Stomach (tissue), 9 donors: Measurements from ENCODE around the gene STAC3. TPM values are rescaled to one million over a fixed set of nuclear protein-coding genes. Genes with fewer than 3 reads are reported as not detected.

Source experiments
- DNase-seq, 2 donors: peaks; one replicate each; pipeline versions ENCODE4 v3.0.0 to v3.0.0-alpha.2; 2013 to 2019
- H3K27ac ChIP-seq, 5 donors: fragments of 200-600 bp in 4 of 5; sonication (generic) in 4 of 5; one replicate each; pipeline ENCODE4 v1.5.1; 2013 to 2019; ENCODE audit warnings: mild to moderate bottlenecking in 1 of 5, moderate library complexity in 1 of 5
- H3K27me3 ChIP-seq, 3 donors: fragments of 200-600 bp; sonication (generic); one replicate each; pipeline ENCODE4 v1.5.1; 2017 to 2019; ENCODE audit warnings: mixed run types in 1 of 3
- H3K36me3 ChIP-seq, 4 donors: fragments of 200-600 bp; sonication (generic); 1 replicate in 3 of 4; 2 replicates in 1 of 4; pipeline ENCODE4 v1.5.1; 2016 to 2019
- H3K4me1 ChIP-seq, 4 donors: fragments of 200-600 bp; sonication (generic); one replicate each; pipeline ENCODE4 v1.5.1; 2016 to 2019
- H3K4me3 ChIP-seq, 4 donors: fragments of 200-600 bp; sonication (generic) in 3 of 4; one replicate each; pipeline ENCODE4 v1.5.1; 2016 to 2019; ENCODE audit warnings: mild to moderate bottlenecking in 1 of 4
- H3K9me3 ChIP-seq, 4 donors: fragments of 200-600 bp; sonication (generic); one replicate each; pipeline ENCODE4 v1.5.1; 2016 to 2019
- CTCF ChIP-seq, 7 experiments: fragments of 450-650 bp in 4 of 7; fragments of 200-600 bp in 3 of 7; sonication (generic) in 3 of 7; IDR thresholded peaks; one replicate each; pipeline ENCODE4 v1.5.1; 2016 to 2019; ENCODE audit warnings: antibody characterized with exemption in 7 of 7, control low read depth in 2 of 7, mild to moderate bottlenecking in 1 of 7
- EP300 ChIP-seq: sonication (generic); formaldehyde crosslinking; IDR thresholded peaks from one replicate; pipeline ENCODE4 v1.6.1; 2017; ENCODE audit warnings: antibody characterized with exemption
- POLR2A ChIP-seq, 4 donors: fragments of 450-650 bp; IDR thresholded peaks; one replicate each; pipeline ENCODE4 v1.6.1; 2016; ENCODE audit warnings: antibody characterized with exemption in 4 of 4, control low read depth in 2 of 4, mild to moderate bottlenecking in 1 of 4, moderate library complexity in 1 of 4
- POLR2AphosphoS5 ChIP-seq, 3 donors: sonication (generic); formaldehyde crosslinking; IDR thresholded peaks; one replicate each; pipeline ENCODE4 v1.6.1; 2016; ENCODE audit warnings: antibody characterized with exemption in 3 of 3
- WGBS, 5 donors: extraction: QIAGEN DNeasy Blood & Tissue Kit in 3 of 5; methylation state at CpG; one replicate each; pipeline versions ENCODE4 v1.1.5 to v1.1.7; 2013 to 2018; 5-methylcytosine and 5-hydroxymethylcytosine counted together
- intact Hi-C: fragments of 100-400 bp; cut with DNase I; formaldehyde crosslinking; loops from one replicate; pipeline ENCODE4 v1.15.1; 2023; ENCODE audit warnings: low total_unique reads
- polyA plus RNA-seq, 3 donors: library from polyadenylated mRNA; stranded (reverse); fragments of 200-250 nt; gene quantifications; one replicate each; pipeline ENCODE4 v1.2.3, GENCODE V29; 2013
- total RNA-seq, 5 donors: library from RNA; depleted of rRNA; stranded (reverse); fragments of >200 nt; gene quantifications; one replicate each; pipeline versions ENCODE4 v1.1.0 to v1.2.3, GENCODE V29; 2014 to 2016
- donor health status: healthy with polysubstance abuse.
- donor health status: Bipolar disorder and iron deficiency.
- donor health status: healthy.

STAC3 gene
- total and polyA plus RNA-seq, 8 donors: 0.55 to 5.1 (median 2.3) TPM; not detected in 1

GRCh38 chr12:57237932-57238853, 12.8 kb downstream of the STAC3 start:
- peaks cover 51 to 99% (median 81%) of the 10 kb centered on the region in 4 donors for H3K4me1 ChIP-seq
- intact Hi-C loops: no loop called here
- peaks cover 20 to 84% (median 66%) of the 10 kb centered on the region in 3 donors for H3K27me3 ChIP-seq
- no peak for TF ChIP-seq CTCF (IDR thresholded peaks at IDR 0.05)
- no peak for TF ChIP-seq POLR2AphosphoS5 (IDR thresholded peaks at IDR 0.05)
- no peak for TF ChIP-seq EP300
- no peak for TF ChIP-seq POLR2A (IDR thresholded peaks at IDR 0.05)
- peaks cover 15 to 19% (median 16%) of the 10 kb centered on the region in 4 donors for H3K36me3 ChIP-seq
- DNase-seq: peak in 1 of 2 donors; percentile 60
- H3K4me3 ChIP-seq: peak overlapping the region; percentile 38 to 61 (median 46)
- WGBS, 5 donors: 3 to 7% (median 5%) methylated on average over 54 to 63 of the region's 63 CpGs
- H3K9me3 ChIP-seq: no peaks in the 10 kb centered on the region
- no peak overlapping the region for H3K27ac ChIP-seq

- H3K27me3 ChIP-seq: peaks cover 14 to 77% (median 59%) of the 10 kb centered on the region in 3 donors
- H3K27ac ChIP-seq: no peak overlapping the region
- intact Hi-C loops: no loop called here
- no peak for TF ChIP-seq CTCF (IDR thresholded peaks at IDR 0.05)
- no peaks in the 10 kb centered on the region for H3K9me3 ChIP-seq
- peak in 1 of 2 donors; percentile 56 for DNase-seq
- peaks cover 21 to 26% (median 22%) of the 10 kb centered on the region in 4 donors for H3K36me3 ChIP-seq
- peak overlapping the region in 1 of 4 donors; percentile 54 for H3K4me3 ChIP-seq
- 17 to 27% (median 23%) methylated on average over 5 of the region's 5 CpGs for WGBS, 5 donors
- peaks cover 45 to 92% (median 75%) of the 10 kb centered on the region in 4 donors for H3K4me1 ChIP-seq
Observed at GRCh38 chr12:57237596-57237931, 13.4 kb downstream of the STAC3 start.

GRCh38 chr12:57236925-57237595, 13.9 kb downstream of the STAC3 start:
- TF ChIP-seq POLR2A (IDR thresholded peaks at IDR 0.05): no peak
- TF ChIP-seq CTCF (IDR thresholded peaks at IDR 0.05): no peak
- no peak for TF ChIP-seq EP300
- TF ChIP-seq POLR2AphosphoS5 (IDR thresholded peaks at IDR 0.05): no peak
- H3K9me3 ChIP-seq: no peaks in the 10 kb centered on the region
- peak in 1 of 2 donors; percentile 72 for DNase-seq
- peak overlapping the region in 1 of 4 donors; percentile 9 for H3K4me3 ChIP-seq
- H3K4me1 ChIP-seq: peaks cover 40 to 87% (median 72%) of the 10 kb centered on the region in 4 donors
- H3K27me3 ChIP-seq: peaks cover 11 to 72% (median 54%) of the 10 kb centered on the region in 3 donors
- peak overlapping the region in 1 of 5 donors; percentile 25 for H3K27ac ChIP-seq
- H3K36me3 ChIP-seq: peaks cover 26 to 31% (median 27%) of the 10 kb centered on the region in 4 donors
- 23 to 38% (median 29%) methylated on average over 7 to 9 of the region's 9 CpGs for WGBS, 5 donors
- intact Hi-C loops: no loop called here

DNA sequence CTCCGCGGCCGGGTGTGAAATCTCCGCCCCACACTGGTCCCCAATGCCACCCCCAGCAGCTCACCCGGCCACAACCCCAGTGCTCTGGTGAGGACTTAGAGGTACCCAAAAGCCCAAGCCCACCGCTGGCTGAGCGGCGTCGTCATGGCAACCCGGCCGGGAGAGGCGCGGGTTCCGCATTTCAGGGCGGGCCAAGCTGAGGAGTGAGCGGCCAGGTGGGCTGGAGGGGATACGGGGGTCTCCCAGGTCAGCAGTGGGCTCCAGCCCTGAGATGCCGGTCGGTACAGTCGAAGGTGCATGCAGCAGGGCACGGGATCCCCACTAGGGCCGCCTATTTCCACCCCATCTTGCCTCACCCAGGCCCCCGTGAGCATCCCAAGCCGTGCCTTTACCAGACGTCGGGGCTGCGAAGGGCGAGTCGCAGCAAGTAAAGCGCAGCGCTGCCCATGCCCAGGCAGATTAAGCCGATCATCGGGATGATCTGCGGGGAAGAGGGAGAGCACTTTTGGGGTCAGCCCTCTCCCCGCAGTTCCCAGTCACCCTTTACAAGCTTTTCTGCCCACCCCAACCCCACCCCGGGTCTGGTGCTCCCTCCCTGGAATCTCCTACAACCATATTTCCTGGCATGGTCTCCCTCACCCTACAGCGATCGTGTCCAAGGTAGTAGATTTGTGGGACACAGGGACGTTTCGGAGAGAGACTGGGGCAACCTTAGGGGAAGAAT, 14.6 kb downstream of the STAC3 start:
- TF ChIP-seq POLR2AphosphoS5 (IDR thresholded peaks at IDR 0.05): no peak
- TF ChIP-seq POLR2A (IDR thresholded peaks at IDR 0.05): no peak
- TF ChIP-seq EP300: no peak
- no peak for TF ChIP-seq CTCF (IDR thresholded peaks at IDR 0.05)
- intact Hi-C loops: no loop called here
- H3K27me3 ChIP-seq: peaks cover 4 to 65% (median 47%) of the 10 kb centered on the region in 3 donors
- peak overlapping the region in 2 of 5 donors; percentile 23 to 25 for H3K27ac ChIP-seq
- H3K9me3 ChIP-seq: no peaks in the 10 kb centered on the region
- H3K36me3 ChIP-seq: peaks cover 33 to 38% (median 34%) of the 10 kb centered on the region in 4 donors
- WGBS, 5 donors: 18 to 33% (median 26%) methylated on average over 20 to 40 of the region's 40 CpGs
- peak overlapping the region in 1 of 4 donors; percentile 9 for H3K4me3 ChIP-seq
- peaks cover 33 to 82% (median 69%) of the 10 kb centered on the region in 4 donors for H3K4me1 ChIP-seq
- DNase-seq: peak in 1 of 2 donors; percentile 37
